GM21447 (cell line): ENCODE measurements around the gene SLC10A7.

Experiments
- ATAC-seq: cut with Tn5 transposase; IDR thresholded peaks from one replicate; pipeline ENCODE4 v1.9.1; 2021; ENCODE audit not compliant: unreplicated experiment

The SLC10A7 gene

GRCh38 chr4:146442801-146443200 lies 78.9 kb downstream of the SLC10A7 start:
- no peak for ATAC-seq

- no peak for ATAC-seq
These were observed 81.7 kb downstream of the SLC10A7 start for GRCh38 chr4:146439999-146440398.

GRCh38 chr4:146439437-146439836 lies 82.3 kb downstream of the SLC10A7 start:
- ATAC-seq, result no peak

GRCh38 chr4:146437778-146438177 lies 84.0 kb downstream of the SLC10A7 start:
- ATAC-seq, result no peak

GRCh38 chr4:146436423-146437162 lies 85.1 kb downstream of the SLC10A7 start:
- ATAC-seq, result no peak

- ATAC-seq, result no peak
These were observed 85.8 kb downstream of the SLC10A7 start for GRCh38 chr4:146435962-146436361.

GRCh38 chr4:146432065-146432464 lies 89.7 kb downstream of the SLC10A7 start:
- no peak for ATAC-seq

- ATAC-seq, result no peak
These were observed 93.4 kb downstream of the SLC10A7 start for GRCh38 chr4:146428298-146428697.

GRCh38 chr4:146417822-146418221 lies 103.9 kb downstream of the SLC10A7 start:
- no peak for ATAC-seq

GRCh38 chr4:146415829-146416228 lies 105.9 kb downstream of the SLC10A7 start:
- ATAC-seq, result no peak

GRCh38 chr4:146407669-146408084 lies 114.1 kb downstream of the SLC10A7 start:
- ATAC-seq, result no peak

GRCh38 chr4:146407257-146407656 lies 114.5 kb downstream of the SLC10A7 start:
- no peak for ATAC-seq

GRCh38 chr4:146401274-146401673 lies 120.5 kb downstream of the SLC10A7 start:
- no peak for ATAC-seq

- ATAC-seq, result no peak
These were observed 122.8 kb downstream of the SLC10A7 start for GRCh38 chr4:146398896-146399445.

- no peak for ATAC-seq
These were observed 123.3 kb downstream of the SLC10A7 start for GRCh38 chr4:146398404-146398803.

GRCh38 chr4:146389561-146389960 lies 132.2 kb downstream of the SLC10A7 start:
- ATAC-seq, result no peak

- no peak for ATAC-seq
These were observed 139.5 kb downstream of the SLC10A7 start for GRCh38 chr4:146382194-146382593.

- no peak for ATAC-seq
These were observed 140.4 kb downstream of the SLC10A7 start for GRCh38 chr4:146381263-146381872.

GRCh38 chr4:146379744-146380143 lies 142.0 kb downstream of the SLC10A7 start:
- ATAC-seq, result no peak

GRCh38 chr4:146371812-146372211 lies 149.9 kb downstream of the SLC10A7 start:
- ATAC-seq, result no peak

- no peak for ATAC-seq
These were observed 150.9 kb downstream of the SLC10A7 start for GRCh38 chr4:146370841-146371240.

GRCh38 chr4:146369446-146369845 lies 152.3 kb downstream of the SLC10A7 start:
- ATAC-seq, result no peak
